ENCODE measurements around the gene STX8.
A peak's percentile ranks its signal among the peaks of the same experiment; 100 is the strongest.
"Not testable (repeated sequence)": the region's sequence is repeated elsewhere in the genome, so short reads cannot be mapped to it uniquely, and the experiment has no call there.

STX8 gene

DNA sequence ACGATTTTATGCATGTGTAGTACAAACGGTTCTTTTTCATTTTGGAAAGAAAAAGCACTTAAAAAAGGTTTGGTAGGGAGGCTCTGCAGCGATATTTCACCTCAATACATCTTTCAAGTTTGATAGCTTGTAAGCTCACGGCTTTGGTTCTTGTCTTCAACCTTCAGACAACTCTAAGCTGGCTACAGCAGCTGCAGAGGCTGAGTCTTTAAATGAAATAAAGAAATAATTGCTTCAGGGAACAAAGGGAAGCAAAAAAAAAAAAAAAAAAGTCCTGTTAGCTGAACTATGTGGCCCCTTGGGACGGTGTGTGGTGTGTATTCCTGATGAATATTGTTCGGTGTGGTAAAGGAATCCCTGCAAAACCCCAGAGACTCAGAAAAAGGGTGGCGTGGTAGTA, 289.2 kb downstream of the STX8 start:
- DNase-seq = peak; percentile 19

DNA sequence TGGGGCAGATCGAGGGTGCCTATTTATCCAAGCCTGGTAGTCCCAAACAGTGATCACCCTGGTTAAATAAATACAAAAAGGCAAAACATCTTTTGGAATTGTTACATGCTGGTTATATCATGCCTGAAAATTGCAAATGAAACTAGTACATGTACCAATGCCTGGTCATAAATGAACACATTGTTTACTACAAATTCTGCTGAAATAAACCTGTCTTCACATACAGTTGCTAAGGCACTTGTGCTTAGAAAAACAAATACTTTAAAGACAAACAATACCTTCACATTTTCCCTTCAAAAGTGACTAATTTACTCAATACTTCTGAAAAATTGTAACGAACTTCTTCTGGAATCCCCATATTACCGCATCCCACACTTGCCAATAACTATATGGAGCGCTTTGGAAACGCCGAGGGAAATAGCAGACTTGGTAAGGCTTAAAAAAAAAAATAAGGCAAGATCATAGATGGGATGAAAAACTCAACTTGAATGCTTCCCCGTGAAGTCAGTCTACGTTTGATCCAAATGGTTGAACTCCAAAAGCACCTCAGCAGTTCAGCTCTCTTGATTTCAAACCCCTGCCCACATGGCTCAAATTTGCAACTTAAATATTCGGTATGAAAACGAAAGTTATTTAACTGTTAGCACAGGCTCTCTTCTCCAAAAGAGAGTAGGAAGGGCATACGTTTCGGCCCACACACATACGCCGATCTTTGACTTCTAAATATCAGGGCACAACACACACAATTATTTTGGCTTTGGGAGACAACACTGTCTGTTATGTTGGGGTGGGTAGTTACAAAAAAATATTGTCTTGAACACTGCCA, 289.8 kb downstream of the STX8 start:
- DNase-seq = no peak

DNA sequence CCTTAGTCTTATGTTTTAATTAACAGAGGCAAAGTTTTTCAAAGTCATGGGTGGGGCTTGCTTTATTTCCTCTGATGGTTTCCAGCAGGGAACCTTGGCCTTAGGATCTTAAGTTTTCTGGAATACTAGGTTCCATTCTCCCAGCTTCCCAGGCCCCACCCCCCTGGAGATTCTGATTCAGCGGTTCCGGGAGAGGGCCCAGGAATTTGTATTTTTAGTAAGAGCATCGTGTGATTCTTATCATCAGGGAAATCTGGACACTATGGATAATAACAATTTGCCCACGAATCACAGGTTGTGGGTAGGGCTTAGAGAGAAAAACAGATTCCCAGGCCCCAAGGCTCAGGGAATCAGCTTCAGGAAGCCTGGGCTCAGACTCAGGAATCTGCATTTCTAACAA, 290.7 kb downstream of the STX8 start:
- DNase-seq = no peak

DNA sequence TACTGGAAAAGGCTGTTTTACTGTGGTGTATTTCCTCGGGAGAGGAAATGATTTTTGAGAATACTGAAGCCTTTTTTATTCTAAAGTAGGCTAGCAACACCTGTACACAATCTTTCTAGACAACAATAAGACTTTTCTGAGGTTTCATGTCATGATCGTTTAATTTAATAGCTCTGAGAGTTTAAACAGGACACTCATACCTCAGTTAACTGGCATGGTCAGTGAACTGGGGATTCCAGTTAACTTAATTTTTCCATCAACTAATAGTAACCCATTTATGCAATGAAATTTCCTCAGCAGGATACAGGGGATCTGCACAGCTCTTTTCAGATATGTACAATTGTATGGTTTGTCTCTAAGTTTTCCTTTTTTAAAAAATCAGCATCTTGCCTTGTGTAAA, 291.7 kb downstream of the STX8 start:
- DNase-seq = no peak

DNA sequence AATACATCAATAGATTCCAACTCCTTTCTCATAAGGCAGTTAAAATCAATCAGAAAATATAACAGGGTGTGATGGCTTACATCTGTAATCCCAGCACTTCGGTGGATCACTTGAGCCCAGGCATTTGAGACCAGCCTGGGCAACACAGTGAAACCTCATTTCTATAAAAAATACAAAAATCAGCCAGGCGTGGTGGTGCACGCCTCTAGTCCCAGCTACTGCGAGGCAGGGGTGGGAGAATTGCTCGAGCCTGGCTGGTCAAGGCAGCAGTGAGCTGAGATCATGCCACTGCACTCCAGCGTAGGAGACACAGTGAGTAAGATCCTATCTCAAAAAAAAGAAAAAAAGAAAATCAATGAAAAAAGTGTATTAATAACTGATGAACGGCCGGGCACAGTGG, 295.7 kb downstream of the STX8 start:
- no peak for DNase-seq

DNA sequence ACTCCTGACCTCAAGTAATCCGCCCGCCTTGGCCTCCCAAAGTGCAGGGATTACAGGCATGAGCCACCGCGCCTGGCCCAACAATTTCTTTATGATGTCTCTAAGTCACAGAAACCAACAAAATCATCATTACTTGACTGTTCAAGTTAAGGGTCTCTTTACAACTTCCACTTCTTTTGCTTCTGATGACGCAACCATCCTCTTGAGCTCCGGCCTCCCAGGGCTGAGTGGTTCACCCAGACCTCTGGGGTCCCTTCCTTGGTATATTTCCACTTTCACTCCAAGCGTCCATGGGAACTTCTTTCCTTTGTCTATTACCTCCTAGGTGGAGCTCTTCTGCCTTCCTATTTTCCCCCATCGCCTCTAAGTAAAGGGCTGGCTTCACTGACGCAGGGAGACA, 300.6 kb downstream of the STX8 start:
- no peak for DNase-seq

DNA sequence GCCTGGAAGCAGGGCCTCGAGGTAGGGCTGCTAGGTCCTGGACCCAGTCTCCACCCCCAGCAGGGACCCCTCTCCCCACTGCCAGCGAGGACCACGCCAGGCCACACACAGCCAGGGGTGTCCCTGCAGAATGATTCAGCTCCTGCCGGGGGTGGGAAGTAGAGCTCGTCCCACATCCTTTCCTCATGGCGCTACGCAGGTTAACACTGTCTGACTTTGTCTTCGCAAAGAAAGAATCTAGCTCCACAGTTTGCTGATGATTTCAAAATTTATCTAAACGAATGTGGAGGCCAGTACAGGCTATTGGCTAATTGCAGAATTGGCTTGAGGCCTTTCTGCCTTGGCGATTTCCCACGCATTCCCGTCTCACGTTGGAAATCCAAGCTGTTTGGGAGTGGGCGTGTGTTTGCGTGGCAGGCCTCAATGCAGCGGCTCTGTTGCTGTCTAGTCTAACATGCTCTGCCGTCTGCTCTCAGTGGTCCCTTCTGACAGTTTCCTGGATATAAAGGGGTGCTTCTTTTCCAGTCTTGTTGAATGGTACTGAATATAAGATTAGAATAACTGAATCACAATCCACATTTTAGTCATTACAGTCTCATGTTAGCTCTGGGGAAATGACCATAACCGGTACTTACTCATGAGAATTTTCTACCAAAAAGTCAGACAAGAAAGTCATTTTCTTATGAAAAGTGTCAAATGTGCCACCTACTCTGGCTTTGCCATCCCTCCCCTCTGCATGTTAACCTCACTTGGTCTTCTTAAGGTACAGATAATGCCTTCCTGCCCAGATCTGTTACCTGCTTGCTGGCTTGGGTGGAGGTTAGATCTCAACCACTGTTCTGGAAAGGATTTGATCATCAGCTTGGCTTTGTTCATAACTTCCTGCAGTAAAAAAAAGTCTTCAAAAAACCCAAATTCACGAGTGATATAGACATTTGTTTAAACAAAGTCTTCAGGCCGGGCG, 301.9 kb downstream of the STX8 start:
- DNase-seq = peak; percentile 42

DNA sequence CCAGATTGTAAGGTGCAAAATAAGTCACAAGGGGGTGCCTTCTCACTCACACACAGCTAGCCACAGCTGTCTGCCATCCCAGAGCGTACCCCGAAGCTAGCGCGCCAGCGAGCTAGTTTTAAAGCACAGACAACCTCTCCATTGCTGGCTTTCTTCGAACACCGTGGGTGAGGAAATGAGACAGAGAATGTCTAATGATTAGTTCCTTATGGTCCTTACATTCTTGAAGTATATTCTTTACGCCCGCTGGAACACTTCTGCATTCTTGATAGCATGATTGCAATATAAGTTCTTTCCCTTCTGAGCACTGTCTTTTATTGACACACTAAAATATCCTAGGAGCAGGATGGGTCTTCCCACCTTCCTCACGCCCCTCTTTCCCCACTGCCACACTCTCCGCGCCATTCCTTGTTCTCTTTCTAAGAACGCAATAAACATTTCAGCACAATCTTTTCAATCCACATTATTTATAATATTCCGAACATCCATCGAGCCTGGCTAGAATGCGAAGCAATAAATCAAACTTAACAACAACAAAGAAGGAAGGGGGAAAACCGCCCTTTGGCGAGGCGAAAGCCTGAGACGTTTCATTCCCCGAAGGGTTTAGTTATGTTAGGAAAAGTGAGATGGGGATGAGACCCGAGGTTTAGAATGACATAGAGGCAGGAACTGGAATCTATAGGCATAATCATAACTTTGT, 303.0 kb downstream of the STX8 start:
- DNase-seq = peak; percentile 83

DNA sequence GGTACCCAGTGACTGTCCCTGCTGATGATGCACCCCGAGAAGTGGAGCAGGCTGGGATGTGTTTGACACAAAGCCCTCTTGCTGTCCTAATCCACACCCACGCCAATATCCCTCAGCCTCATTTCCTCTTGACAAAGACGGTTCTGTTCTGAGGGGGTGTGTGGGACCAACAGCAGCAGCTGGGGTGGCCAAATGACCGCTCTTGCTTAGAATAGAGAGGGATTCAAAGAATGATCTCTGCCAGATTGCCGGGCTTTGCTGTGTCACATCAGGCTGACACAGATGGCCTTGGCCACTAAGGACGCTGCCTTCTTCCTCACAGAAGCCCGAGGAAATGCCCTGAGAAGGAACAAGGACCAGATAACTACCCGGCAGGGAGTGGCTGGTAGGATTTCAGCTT, 303.6 kb downstream of the STX8 start:
- no peak for DNase-seq

DNA sequence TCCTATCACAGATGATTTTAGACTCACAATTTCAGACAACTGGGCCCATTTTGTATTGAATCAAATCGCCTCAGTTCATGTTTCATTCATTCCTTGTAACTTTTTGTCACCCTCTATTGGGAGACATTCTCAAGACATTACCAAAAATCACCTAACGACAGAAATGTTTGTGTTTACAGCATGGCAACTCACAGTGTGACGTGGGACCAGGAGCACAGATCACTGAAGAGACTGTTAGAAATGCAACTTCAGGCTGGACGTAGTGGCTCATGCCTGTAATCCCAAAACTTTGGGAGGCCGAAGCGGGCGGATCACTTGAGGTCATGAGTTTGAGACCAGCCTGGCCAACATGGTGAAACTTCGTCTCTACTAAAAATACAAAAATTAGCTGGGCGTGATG, 304.7 kb downstream of the STX8 start:
- no peak for DNase-seq

DNA sequence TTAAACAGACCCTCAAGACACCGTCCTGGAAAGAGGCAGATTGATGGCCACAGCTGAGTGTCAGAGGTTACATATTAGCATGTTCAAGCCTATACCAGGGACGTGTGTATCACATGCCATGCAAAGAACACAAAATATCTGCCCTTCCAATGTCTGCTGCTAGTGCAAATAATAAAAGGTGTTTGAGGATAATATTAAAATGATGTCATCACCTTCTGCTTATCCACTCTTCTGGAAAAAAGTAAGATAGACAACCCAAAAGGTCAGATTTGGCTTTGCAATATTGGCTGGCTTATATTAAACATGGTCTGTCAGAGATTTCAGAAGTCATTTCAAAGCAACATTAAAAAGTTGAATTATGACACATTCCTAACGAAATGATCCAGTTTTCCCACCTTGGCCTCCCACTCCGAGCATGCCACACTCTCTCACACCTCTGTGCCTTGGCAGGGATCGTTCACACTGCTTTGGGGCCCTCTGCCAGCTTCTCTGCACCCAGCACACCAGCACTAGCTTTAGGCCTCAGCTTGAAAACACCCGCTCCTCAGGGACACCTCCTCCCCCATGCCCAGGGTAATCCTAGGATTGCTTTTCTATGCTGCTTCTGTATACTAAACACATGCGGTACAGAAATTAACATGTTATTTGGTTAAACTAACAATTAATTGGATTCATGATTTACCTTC, 306.1 kb downstream of the STX8 start:
- DNase-seq = no peak

DNA sequence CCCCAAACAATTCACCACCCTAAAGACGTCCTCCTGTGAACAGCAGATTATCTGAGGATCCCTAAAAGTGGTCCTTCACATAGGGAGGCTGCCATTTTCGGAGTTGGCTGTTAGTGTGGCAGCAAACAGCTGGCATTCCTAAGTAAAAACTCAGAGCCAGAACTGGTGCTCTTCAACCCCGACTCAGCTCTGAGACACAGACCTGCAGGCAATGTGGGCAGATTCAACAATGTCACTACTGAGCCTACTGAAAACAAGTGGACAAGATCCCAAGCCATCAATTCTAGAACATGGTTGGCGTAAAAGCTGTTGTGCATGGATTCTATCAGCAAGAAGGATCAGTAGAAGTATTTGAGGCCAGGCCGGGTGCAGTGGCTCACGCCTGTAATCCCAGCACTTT, 307.1 kb downstream of the STX8 start:
- DNase-seq = no peak

DNA sequence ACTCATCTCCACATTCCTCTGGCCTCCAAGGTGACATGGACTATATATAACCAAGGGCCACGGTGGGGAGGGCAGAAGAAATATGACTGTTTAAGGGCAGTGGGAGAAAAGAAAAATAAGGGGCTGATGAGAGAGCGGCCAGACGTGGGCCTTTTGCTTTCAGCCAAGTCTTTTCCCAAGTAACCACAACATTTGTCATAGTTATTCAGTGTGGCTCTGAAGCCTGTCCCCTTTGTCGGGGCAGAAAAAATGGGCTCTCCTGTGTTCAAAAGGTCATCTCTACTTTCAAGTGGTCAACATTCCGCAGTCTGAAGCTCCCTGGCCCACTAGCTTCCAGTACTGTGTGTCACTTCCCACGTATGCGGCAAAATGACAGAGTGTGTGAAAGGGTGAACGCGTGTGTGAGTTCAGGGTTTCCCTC, 308.9 kb downstream of the STX8 start:
- peak; percentile 8 for DNase-seq

DNA sequence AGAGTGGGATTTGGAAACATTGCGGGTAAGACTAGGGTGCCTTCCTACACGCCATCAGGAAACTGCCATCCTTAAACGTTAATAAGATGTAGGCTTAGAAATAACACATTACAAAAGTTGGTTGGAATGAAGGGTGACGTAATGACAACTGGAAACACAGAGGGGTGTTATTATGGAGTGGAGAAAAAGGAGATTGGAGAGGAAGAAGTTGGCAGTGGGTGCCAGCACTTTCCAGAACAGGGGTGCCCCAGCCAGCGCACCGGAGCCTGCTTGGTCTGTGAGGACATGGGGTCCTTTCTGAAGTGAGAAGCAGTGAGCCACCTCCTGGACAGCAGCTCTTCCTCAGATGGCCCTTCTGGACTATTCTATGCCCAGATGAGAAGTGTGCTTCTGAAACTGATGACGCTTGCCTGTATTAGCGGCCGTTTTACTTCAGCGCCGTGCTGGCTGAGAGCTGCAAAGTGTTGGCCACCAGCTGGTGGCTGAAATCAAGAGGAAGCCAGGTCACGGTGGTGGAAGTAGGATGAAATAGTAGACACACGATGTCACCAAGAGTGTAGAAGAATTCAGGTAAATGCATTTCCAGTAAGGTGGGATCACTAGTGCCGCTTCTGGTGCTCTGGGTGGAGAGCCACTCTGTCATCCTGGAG, 309.5 kb downstream of the STX8 start:
- DNase-seq = no peak

DNA sequence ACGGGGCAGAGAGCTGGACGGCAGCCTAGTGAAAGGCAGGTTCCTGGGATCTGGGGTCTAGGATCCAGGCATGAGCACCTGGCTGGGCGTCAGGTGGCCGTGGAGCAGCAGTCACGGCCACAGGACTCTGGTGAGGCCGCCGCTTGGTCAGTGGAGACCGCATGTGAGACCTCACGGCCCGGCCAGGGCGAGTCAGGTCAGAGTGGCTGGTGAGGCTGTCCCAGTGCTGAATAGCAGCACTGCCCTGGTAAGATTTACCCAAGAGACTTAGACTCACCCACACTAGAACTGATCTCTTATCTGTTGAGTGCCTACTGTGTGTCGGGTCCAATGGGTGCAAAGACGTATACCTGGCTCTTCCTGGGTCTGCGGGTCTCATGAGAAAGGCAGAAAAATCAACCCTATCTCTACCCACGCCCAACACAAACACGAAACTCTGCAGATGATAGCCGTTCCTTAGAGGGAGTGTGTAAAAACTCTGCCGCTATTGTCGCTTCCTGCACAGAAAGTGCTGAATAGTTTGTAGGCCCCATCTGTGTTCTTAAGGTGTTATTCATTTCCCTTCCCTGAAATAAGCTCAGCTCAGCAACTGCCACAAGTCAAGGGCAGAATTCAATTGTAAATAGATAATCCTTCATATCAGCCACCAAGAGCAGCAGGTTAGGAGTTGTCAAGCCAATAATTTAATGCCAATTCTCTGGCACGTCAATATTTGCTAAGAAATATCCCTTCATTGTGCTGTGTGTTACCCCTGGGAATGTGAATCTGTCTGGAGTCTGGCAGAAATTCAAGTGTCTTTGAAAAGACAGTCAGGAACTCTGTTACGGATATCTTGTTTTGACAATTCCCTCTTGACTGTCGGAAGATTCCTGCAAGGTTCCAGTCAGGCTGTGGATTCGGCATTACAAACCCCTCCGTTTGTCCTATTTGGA, 314.3 kb downstream of the STX8 start:
- DNase-seq = no peak

DNA sequence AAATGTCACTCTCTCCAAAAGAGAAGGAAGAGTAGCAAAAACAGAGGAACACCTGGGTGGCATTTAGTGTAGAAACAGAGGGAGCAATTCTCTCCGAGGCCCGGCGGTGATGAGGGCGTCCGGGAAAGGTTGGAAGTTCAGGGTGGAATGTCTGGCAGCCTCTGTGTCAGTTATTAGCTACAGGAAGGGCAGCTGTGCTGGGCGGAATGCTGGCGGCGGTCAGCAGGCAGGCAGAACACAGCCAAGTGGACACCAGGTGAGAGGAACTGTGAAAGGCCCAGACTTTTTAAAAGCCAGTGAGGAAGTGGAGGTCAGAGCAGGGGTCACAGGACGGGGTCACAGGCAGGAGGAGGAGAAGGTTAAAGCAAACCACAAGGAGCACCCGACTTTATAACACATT, 316.2 kb downstream of the STX8 start:
- DNase-seq = no peak

DNA sequence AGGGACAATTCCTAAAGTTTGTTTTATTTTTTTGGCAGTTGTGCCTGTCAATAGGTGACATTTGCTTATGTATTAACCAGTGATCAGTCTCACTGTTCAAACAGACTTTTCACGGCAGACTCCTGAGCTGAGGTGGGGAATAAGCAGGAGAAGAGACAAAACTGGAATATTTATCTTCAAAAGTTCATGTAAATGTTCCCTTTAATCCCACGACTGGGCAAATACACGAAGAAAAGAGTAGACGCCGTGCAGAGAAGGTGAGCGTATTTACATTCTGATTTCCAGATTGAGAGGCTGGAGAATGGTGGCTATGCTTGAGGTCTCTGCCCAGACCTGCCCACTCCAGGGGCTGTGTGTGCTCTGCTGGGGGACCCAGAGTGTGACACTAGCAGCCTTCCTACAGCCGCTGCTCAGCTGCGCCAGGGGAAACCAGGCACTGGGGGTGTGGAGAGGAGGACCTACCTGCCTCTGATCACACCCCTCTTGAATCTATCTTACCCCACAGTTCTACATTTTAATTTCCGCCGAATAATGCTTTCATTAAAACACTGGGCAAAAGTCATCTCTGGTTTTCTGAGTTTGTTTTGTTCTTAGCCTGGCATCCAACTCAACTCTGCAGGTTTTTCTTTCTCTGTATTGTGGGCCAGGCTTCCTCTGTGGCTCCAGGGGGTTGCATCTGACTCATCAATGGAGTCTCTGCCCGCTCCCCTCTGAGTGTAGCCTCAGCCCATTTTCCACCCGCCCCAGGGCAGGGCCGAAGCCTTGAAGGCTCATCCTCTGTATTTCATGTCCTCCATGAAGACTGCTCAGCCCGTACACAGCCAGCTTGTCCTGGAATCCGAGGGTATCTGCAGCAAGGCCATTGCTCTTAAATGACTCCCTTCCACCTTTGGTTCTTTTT, 317.3 kb downstream of the STX8 start:
- DNase-seq = no peak

DNA sequence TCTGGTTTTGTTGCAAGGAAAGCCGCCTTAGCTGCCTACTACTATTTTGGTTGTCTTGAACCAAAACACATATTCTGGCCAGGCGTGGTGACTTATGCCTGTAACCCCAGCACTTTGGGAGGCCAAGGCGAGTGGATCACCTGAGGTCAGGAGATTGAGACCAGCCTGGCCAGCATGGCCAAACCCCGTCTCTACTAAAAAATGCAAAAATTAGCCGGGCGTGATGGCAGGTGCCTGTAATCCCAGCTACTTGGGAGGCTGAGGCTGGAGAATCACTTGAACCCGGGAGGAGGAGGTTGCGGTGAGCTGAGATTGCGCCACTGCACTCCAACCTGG, 318.0 kb downstream of the STX8 start:
- DNase-seq = not testable (repeated sequence)

DNA sequence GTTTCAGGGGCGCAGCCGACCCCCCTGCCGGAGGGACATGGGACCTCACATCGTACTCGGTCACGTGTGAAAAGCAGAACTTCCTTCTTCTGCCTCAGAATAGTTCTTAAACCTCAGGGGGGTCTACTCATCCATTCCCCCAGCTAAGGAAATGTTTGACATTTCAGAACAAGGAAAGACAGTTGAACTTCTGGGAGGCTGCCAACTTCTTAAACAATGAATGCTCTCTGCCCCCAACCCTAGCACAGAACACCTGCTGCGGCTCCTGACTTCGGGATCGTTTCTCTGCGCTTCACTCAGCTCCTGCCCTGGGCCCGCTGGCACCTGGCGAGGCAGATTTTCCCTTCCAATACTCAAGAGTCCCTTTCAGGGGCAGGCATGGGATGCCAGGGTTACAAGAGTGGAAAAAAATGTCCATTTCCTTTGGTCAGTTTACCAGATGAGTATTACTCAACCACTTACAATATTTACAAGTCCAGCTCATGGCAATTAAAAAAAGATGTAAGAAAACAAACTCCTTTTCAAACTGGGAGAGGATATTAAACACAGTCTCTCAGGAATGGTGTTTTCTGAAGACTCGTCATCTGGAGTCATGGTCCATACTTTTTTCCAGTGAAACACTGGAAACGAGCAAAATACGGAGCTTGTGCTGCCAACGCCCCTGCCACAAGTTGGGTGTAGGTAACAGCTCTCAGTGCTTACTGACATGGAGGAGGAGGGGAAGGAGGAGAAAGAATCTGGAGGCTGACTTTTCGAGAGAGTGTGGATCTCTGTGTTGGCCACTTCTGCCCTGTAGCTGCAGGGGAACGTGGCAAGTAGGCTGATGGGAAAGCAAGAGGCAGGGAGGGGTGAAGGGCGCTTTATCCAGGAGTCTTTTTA, 318.6 kb downstream of the STX8 start:
- DNase-seq = no peak
